Activated CD8-positive, alpha-beta memory T cell treated with anti-CD3 and anti-CD28 coated beads, Interleukin-2, amount 50 U/mL, for 24 hours (primary cell): ENCODE data around the gene NACA2.
"Not testable (repeated sequence)": the region's sequence is repeated elsewhere in the genome, so short reads cannot be mapped to it uniquely, and the experiment has no call there.

Experiments used
- DNase-seq: peaks from one replicate; pipeline ENCODE4 v3.0.0-alpha.2; 2020; ENCODE audit errors: extremely low read depth

The NACA2 gene

GRCh38 chr17:61591018-61591417, at the start of gene NACA2:
Gene NACA2, minus strand, starts transcription at chr17:61591219. Its CDS starts 39 bp downstream, at chr17:61591180.
- no peak for DNase-seq

DNA sequence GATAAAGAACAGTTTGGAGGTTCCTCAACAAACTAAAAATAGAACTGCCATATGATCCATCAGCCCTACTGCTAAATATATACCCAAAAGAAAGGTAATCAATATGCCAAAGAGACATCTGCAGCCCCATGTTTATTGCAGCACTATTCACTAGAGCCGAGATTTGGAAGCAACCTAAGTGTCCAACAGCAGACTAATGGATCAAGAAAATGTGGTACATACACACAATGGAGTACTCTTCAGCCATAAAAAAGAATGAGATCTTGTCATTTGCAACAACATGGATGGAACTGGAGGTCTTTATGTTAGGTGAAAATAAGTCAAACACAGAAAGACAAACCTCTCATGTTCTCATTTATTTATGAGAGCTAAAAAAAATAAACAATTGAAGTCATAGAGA, 48.8 kb upstream of the NACA2 start:
- no peak for DNase-seq

DNA sequence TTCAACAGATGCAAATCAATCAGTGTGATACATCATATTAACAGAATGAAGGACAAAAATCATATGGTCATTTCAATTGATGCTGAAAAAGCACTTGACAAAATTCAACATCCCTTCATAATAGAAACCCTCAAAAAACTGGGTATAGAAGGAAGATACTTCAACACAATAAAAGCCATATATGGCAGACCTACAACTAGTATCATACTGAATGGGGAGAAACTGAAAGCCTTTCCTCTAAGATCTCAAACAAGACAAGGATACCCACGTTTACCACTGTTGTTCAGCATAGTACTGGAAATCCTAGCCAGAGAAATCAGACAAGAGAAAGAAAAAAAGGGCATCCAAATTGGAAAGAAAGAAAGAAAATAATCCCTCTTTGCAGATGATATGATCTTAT, 47.1 kb upstream of the NACA2 start:
- DNase-seq, result no peak

GRCh38 chr17:61635913-61636432, 45.0 kb upstream of the NACA2 start:
- DNase-seq, result peak; percentile 12

DNA sequence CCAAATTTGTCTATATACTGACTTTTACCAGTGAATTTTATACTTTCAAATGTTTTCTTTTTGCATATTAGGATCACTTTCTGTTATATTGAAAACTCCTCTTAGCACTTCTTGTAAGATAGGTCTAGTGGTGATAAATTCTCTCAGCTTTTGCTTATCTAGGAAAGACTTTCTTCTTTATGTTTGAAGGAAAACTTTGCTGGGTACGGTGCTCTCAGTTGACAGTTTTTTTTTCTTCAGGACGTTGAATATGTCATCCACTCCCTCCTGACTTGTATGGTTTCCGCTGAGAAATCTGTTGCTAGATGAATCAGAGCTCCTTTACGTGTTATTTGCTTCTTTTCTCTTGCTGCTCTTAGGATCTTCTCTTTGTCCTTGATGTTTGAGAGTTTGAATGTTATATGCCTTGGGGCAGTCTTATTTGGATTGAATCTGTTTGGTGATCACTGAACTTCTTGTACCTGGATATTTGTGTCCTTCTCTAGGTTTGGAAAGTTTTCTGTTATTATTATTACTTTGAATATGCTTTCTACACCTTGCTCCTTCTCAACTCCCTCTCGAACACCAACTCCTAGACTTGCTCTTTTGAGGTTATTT, 44.0 kb upstream of the NACA2 start:
- no peak for DNase-seq

- no peak for DNase-seq
These were observed 43.1 kb upstream of the NACA2 start for GRCh38 chr17:61634011-61634539.

GRCh38 chr17:61632826-61633225, 41.8 kb upstream of the NACA2 start:
- DNase-seq, result no peak

- DNase-seq, result no peak
These were observed 40.8 kb upstream of the NACA2 start for GRCh38 chr17:61631800-61632199.

GRCh38 chr17:61628158-61628557, 37.1 kb upstream of the NACA2 start:
- not testable (repeated sequence) for DNase-seq

GRCh38 chr17:61627658-61628057, 36.6 kb upstream of the NACA2 start:
- no peak for DNase-seq

DNA sequence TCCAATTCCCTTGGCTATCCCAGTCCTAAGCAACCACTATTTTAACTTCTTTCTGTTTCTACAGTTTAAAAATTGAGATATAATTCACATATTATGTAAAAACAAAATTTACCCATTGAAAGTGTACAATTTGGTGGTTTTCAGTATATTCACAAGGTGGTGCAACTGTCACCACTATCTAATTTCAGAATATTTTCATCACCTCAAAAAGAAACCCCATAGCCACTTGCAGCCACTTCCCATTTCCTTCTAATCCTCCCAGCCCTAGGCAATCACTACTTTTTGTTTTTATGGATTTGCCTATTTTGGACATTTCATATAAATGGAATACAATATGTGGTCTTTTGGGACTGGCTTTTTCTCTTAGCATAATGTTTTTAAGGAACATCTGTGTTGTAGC, 36.1 kb upstream of the NACA2 start:
- DNase-seq, result no peak

- DNase-seq, result no peak
These were observed 34.5 kb upstream of the NACA2 start for GRCh38 chr17:61625564-61625963.

GRCh38 chr17:61624951-61625350, 33.9 kb upstream of the NACA2 start:
- DNase-seq, result no peak

GRCh38 chr17:61621317-61621716, 30.3 kb upstream of the NACA2 start:
- no peak for DNase-seq

DNA sequence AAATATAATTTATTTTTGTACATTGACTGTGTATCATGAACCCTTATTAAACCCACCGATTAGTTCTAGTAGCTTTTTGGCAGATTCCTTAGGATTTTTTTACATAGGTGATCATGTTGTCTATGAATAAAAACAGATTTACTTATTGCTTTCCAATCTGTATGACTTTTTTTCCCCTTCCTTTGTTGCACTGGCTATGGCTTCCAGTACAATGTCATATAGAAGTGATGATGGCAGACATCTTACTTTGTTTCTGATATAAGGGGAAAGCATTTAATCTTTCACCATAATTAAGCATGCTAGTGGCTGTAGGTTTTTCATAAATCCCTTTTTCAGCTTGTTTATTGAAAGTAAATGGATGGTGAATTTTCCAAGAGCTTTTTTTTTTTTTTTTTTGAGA, 28.9 kb upstream of the NACA2 start:
- no peak for DNase-seq

DNA sequence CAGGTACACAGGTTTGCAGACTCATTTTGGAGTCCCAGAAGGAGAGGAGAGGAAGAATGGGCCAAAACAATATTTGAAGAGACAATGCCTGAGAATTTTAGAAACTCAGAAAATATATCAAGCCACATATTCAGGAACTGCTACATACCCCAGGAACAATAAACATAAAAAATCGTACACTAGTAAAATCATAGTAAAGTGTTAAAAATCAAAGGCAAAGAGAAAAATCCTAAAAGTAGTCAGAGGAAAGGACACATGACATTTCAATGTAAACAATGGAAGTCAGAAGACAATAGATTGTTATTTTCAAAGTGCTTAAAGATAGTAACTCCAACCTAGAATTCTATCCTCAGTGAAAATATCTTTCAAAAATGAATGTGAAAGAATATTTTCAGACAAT, 28.5 kb upstream of the NACA2 start:
- DNase-seq, result no peak

DNA sequence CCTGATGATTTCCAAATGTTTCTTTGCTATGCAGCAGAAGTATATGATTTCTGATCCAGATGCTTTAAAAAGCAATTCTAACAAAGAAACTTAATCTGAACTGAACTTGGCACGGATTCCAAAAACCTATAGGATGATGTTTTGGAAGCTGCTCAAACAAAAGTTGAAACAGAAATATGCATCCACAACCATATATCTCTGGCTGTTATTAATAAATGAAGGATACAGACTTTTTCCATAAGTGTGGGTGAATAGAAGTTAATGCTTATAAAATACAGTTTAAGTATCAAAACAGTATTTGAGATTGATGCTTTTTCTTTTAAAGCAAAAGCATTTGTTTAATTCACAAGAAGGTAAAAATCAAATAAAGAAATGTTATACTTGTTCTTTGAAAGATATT, 27.9 kb upstream of the NACA2 start:
- DNase-seq, result no peak

DNA sequence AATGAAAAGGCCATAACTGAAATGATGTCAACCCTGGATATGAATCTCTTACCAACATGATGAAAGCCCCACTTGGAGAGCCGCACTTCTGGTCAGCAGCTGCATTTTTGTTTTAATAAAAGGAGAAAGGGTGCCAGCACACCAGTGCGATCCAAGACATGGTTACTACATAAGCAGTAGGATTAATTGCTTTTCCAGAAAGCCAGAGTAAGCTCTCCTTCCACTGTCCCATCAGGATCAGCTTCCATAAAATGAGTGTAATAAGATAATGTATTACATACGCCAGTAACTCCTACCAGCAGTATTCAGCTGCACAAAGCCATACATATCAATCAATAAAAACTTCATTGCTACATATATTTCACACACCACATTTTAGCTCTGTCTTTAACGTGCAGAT, 26.3 kb upstream of the NACA2 start:
- DNase-seq, result no peak

DNA sequence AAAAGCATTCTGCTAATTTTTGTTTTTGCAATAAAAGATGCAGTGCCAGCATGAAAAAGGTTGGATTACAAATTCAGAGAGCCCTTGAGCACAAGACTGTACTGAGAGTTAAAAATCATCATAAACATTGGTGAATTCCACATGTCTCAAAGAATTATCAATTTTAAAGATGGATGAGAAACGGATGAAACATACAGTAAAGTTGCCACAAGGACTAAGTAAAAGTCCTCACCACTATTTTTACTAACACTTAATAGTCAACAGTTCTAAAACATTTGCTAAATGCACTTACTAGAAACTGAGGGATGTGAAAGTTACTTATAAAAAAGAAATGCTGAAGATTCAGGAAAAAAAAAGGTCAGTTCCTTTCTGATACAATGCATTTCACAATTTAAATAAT, 25.8 kb upstream of the NACA2 start:
- no peak for DNase-seq

DNA sequence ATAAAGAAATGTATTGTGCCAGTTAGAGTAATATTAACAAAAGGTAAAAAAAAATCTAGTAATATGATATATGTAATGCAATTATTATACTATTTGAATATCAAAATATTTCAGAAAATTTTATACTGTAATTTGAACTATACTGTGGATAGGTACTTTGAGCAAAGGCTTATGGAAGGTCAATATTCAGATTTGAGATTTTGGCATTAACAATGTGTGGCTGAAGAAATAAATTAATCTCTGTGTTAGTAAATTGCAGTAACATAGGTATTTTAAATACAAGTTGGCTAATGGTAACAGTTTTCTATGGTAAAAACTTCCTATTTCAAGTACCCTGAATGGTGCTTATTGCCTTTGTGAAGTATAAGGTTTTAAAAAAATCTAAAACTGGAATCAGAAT, 23.2 kb upstream of the NACA2 start:
- DNase-seq, result no peak

DNA sequence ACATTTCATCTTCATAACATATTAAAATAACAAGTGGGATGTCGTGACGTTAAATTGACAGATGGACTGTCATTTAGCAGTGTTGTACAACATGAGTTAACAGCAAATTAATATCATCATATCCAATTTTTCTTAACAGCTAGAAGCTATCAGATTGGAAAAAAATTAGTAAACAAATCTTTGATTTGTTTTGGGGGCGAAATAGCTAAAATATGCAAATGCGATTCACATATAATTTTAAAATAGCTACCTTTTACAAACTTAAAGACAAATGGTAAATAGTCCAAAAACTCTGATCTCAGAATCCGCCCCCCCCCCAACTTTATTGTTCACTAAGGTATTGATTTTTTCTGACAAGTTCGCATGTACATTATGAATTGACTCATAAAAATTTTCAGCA, 20.3 kb upstream of the NACA2 start:
- DNase-seq, result no peak

DNA sequence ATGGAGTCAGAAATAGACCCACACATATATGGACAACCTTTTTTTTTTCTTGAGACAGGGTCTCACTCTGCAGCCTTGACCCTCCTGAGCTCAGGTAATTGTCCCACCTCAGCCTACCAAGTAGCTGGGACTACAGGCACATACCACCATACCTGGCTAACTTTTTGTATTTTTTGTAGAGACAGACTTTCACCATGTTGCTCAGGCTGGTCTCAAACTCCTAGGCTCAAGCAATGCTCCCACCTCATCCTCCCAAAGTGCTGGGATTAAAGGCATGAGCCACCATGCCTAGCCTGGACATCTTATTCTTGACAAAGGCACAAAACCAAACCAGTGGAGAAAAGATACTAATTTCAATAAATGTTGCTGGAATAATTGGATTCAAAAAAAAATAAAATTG, 14.7 kb upstream of the NACA2 start:
- DNase-seq, result no peak

DNA sequence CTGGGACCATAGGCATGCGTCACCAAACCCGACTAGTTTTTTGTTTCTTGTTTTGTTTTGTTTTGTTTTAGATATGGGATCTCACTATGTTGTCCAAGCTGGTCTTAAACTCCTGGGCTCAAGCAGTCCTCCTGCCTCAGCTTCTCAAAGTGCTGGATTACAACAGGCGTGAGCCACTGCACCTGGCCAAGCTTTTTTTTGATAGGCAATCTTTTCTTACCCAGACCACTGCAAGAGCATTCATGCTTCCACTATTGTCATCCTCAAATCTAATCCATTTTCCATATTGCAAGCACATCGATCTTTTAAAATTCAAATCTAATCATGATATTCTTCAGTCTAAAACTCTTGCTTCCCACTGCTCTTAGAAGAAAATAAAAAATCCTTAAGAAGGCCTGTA, 10.3 kb upstream of the NACA2 start:
- no peak for DNase-seq

DNA sequence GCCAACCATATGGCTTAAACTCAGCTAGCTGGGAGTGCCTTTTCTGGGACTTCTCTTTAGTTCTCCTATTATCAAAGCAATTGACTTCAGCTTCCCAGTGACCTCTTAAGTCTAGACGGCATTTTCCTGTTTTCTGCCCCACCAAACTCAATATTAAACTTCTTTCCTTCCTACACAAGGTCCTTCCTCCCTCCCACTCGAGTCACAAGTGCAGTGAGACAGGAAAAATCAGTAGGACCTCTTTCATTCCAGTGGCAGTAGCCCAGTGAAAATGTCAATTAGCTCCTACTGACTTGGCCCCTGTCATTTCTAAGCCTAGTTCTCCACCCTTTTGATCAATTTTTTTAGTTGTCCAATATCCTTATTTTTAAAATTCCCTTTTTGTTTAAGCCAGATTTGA, 9.6 kb upstream of the NACA2 start:
- DNase-seq, result no peak
